Liver (tissue), 9 donors: Measurements from ENCODE around the gene SPATA31E1. TPM values are rescaled to one million over a fixed set of nuclear protein-coding genes. Genes with fewer than 3 reads are reported as not detected.

Source experiments
- DNase-seq: peaks from one replicate; pipeline ENCODE4 v3.0.0-alpha.2; 2017; ENCODE audit warnings: low spot score
- H3K27ac ChIP-seq, 2 donors: one replicate each; pipeline ENCODE4 v1.7.0; 2013; ENCODE audit warnings: inconsistent platforms in 2 of 2, low read length in 2 of 2, control low read depth in 1 of 2, low read depth in 1 of 2, mild to moderate bottlenecking in 1 of 2
- H3K27me3 ChIP-seq, 4 donors: one replicate each; pipeline versions ENCODE4 v1.6.1 to v1.7.0; 2013; ENCODE audit warnings: low read length in 3 of 4, inconsistent platforms in 1 of 4, mild to moderate bottlenecking in 1 of 4, moderate library complexity in 1 of 4; ENCODE audit not compliant: control insufficient read depth in 4 of 4, insufficient read depth in 4 of 4
- H3K36me3 ChIP-seq, 4 donors: one replicate each; pipeline versions ENCODE4 v1.6.1 to v1.7.0; 2013; ENCODE audit warnings: low read length in 3 of 4, mild to moderate bottlenecking in 3 of 4, low read depth in 1 of 4, moderate library complexity in 1 of 4; ENCODE audit not compliant: control insufficient read depth in 4 of 4, insufficient read depth in 3 of 4
- H3K4me1 ChIP-seq, 4 donors: one replicate each; pipeline versions ENCODE4 v1.6.1 to v1.7.0; 2013; ENCODE audit warnings: low read length in 3 of 4, mild to moderate bottlenecking in 3 of 4, moderate library complexity in 1 of 4; ENCODE audit not compliant: control insufficient read depth in 4 of 4, insufficient read depth in 4 of 4
- H3K4me3 ChIP-seq, 3 donors: one replicate each; pipeline versions ENCODE4 v1.6.1 to v1.7.0; 2013; ENCODE audit warnings: low read length in 3 of 3, control low read depth in 1 of 3, low read depth in 1 of 3, mild to moderate bottlenecking in 1 of 3
- H3K9ac ChIP-seq, 2 donors: one replicate each; pipeline ENCODE4 v1.7.0; 2013; ENCODE audit warnings: low read length in 2 of 2, mild to moderate bottlenecking in 2 of 2, moderate library complexity in 2 of 2, control low read depth in 1 of 2, low read depth in 1 of 2
- H3K9me3 ChIP-seq, 4 donors: one replicate each; pipeline versions ENCODE4 v1.6.1 to v1.7.0; 2013; ENCODE audit warnings: low read length in 3 of 4; ENCODE audit not compliant: control insufficient read depth in 4 of 4
- EGR1 ChIP-seq, 2 donors: IDR thresholded peaks; 2 replicates each; pipeline ENCODE4 v1.6.1; 2016 to 2018; ENCODE audit warnings: antibody characterized with exemption in 2 of 2, low read depth in 2 of 2
- FOXA1 ChIP-seq: IDR thresholded peaks from 2 replicates; pipeline ENCODE4 v1.6.1; 2016; ENCODE audit warnings: antibody characterized with exemption
- FOXA2 ChIP-seq: IDR thresholded peaks from 2 replicates; pipeline ENCODE4 v1.6.1; 2016; ENCODE audit warnings: antibody characterized with exemption
- GABPA ChIP-seq, 2 donors: IDR thresholded peaks in 1 of 2; conservative IDR thresholded peaks in 1 of 2; 2 replicates each; pipeline ENCODE4 v1.6.1; 2016; ENCODE audit warnings: antibody characterized with exemption in 2 of 2, mild to moderate bottlenecking in 1 of 2, moderate library complexity in 1 of 2
- HNF4A ChIP-seq, 2 donors: conservative IDR thresholded peaks; 2 replicates each; pipeline ENCODE4 v1.6.1; 2016; ENCODE audit warnings: antibody characterized with exemption in 2 of 2, mild to moderate bottlenecking in 2 of 2
- HNF4G ChIP-seq: IDR thresholded peaks from 2 replicates; pipeline ENCODE4 v1.6.1; 2016; ENCODE audit warnings: antibody characterized with exemption
- JUND ChIP-seq, 2 donors: IDR thresholded peaks; 2 replicates each; pipeline ENCODE4 v1.6.1; 2016; ENCODE audit warnings: antibody characterized with exemption in 2 of 2
- NR2F2 ChIP-seq: IDR thresholded peaks from 2 replicates; pipeline ENCODE4 v1.6.1; 2016; ENCODE audit warnings: antibody characterized with exemption
- RAD21 ChIP-seq, 2 donors: IDR thresholded peaks; 2 replicates each; pipeline ENCODE4 v1.6.1; 2016; ENCODE audit warnings: antibody characterized with exemption in 2 of 2, mild to moderate bottlenecking in 2 of 2
- RXRA ChIP-seq, 2 donors: IDR thresholded peaks; 2 replicates each; pipeline ENCODE4 v1.6.1; 2017 to 2018; ENCODE audit warnings: antibody characterized with exemption in 2 of 2, mild to moderate bottlenecking in 1 of 2
- SP1 ChIP-seq: IDR thresholded peaks from 2 replicates; pipeline ENCODE4 v1.6.1; 2018; ENCODE audit warnings: antibody characterized with exemption, mild to moderate bottlenecking
- TAF1 ChIP-seq: conservative IDR thresholded peaks from 2 replicates; pipeline ENCODE4 v1.6.1; 2016; ENCODE audit warnings: antibody characterized with exemption, mild to moderate bottlenecking
- YY1 ChIP-seq: IDR thresholded peaks from 2 replicates; pipeline ENCODE4 v1.6.1; 2016; ENCODE audit warnings: antibody characterized with exemption, mild to moderate bottlenecking
- WGBS: extraction: QIAGEN DNeasy Blood & Tissue Kit; methylation state at CpG from one replicate; pipeline ENCODE4 v1.1.7; 2013; 5-methylcytosine and 5-hydroxymethylcytosine counted together
- polyA plus RNA-seq, 2 donors: library from polyadenylated mRNA; stranded (reverse) in 1 of 2; unstranded in 1 of 2; fragments of 200-250 nt in 1 of 2; fragments of >200 nt in 1 of 2; fragmentation: Nextera tagmentation in 1 of 2; extraction: Ambion mirVana in 1 of 2; gene quantifications; one replicate each; pipeline versions ENCODE4 v1.2.1 to v1.2.3, GENCODE V29; 2013 to 2015
- total RNA-seq, 2 donors: library from RNA; depleted of rRNA; stranded (reverse); fragments of >200 nt; gene quantifications; one replicate each; pipeline ENCODE4 v1.2.3, GENCODE V29; 2014
- TF ChIP-seq, protein P1 (sequence below): IDR thresholded peaks from 2 replicates; pipeline ENCODE4 v1.6.1; 2016; ENCODE audit warnings: antibody characterized with exemption
- TF ChIP-seq, protein P2 (sequence below): IDR thresholded peaks from 2 replicates; pipeline ENCODE4 v1.6.1; 2016; ENCODE audit warnings: antibody characterized with exemption
- TF ChIP-seq, protein P3 (sequence below): IDR thresholded peaks from 2 replicates; pipeline ENCODE4 v1.6.1; 2016; ENCODE audit warnings: antibody characterized with exemption
- TF ChIP-seq, protein P4 (sequence below): fragments of 150-350 bp; IDR thresholded peaks from 2 replicates; pipeline ENCODE4 v1.5.1; 2017; ENCODE audit warnings: improper control_type of control experiment, low read depth, low read length; ENCODE audit not compliant: missing input control
- TF ChIP-seq, protein P5 (sequence below): IDR thresholded peaks from 2 replicates; pipeline ENCODE4 v1.6.1; 2016; ENCODE audit warnings: antibody characterized with exemption, mild to moderate bottlenecking
- donor health status: healthy.
- donor health status: healthy.
- donor health status: healthy.
- donor health status: healthy.
- donor health status: healthy.

The SPATA31E1 gene
- total and polyA plus RNA-seq, 4 donors = not detected

DNA sequence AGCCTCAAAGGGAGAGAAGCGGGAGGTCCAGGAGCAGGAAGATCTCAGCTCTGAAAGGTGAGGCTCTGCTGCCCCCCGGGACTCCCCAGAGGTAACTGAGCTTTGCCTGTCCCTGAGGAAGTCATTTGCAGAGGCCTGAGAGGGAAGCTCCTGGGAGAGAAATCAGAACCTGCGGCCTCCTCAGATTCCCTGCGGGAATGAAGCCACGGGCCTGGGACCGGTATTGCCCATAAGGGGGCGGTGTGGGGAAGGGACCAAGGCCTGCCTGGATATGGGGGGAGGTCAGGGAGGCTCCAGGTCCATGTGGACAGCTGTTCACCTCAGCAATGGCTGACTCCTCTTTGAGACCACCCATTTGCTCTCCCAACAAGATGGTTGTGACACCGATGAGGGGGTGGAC, 1.3 kb downstream of the SPATA31E1 start:
- H3K4me3 ChIP-seq = no peak overlapping the region
- H3K36me3 ChIP-seq = no peaks in the 10 kb centered on the region
- 82% methylated on average over 8 of the region's 8 CpGs for WGBS
- H3K9me3 ChIP-seq = no peaks in the 10 kb centered on the region
- H3K9ac ChIP-seq = no peak overlapping the region
- H3K4me1 ChIP-seq = no peaks in the 10 kb centered on the region
- TF ChIP-seq RAD21 (IDR thresholded peaks at IDR 0.05) (no peak), FOXA1 (no peak), NR2F2 (no peak), HNF4G (no peak), FOXA2 (no peak), JUND (IDR thresholded peaks at IDR 0.05) (no peak), TAF1 (no peak), GABPA (IDR thresholded peaks at IDR 0.05 in 1 of 2, conservative IDR thresholded peaks at IDR 0.05 in 1 of 2) (no peak), EGR1 (IDR thresholded peaks at IDR 0.05; ENCODE audit: low read depth in 2 of 2) (no peak)
- TF ChIP-seq, protein P1, sequence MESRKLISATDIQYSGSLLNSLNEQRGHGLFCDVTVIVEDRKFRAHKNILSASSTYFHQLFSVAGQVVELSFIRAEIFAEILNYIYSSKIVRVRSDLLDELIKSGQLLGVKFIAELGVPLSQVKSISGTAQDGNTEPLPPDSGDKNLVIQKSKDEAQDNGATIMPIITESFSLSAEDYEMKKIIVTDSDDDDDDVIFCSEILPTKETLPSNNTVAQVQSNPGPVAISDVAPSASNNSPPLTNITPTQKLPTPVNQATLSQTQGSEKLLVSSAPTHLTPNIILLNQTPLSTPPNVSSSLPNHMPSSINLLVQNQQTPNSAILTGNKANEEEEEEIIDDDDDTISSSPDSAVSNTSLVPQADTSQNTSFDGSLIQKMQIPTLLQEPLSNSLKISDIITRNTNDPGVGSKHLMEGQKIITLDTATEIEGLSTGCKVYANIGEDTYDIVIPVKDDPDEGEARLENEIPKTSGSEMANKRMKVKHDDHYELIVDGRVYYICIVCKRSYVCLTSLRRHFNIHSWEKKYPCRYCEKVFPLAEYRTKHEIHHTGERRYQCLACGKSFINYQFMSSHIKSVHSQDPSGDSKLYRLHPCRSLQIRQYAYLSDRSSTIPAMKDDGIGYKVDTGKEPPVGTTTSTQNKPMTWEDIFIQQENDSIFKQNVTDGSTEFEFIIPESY = no peak
- TF ChIP-seq, protein P2, sequence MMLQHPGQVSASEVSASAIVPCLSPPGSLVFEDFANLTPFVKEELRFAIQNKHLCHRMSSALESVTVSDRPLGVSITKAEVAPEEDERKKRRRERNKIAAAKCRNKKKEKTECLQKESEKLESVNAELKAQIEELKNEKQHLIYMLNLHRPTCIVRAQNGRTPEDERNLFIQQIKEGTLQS = no peak
- TF ChIP-seq, protein P3, sequence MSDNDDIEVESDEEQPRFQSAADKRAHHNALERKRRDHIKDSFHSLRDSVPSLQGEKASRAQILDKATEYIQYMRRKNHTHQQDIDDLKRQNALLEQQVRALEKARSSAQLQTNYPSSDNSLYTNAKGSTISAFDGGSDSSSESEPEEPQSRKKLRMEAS = no peak
- peak; percentile 32 for DNase-seq
- H3K27me3 ChIP-seq = no peaks in the 10 kb centered on the region
- H3K27ac ChIP-seq = no peak overlapping the region

DNA sequence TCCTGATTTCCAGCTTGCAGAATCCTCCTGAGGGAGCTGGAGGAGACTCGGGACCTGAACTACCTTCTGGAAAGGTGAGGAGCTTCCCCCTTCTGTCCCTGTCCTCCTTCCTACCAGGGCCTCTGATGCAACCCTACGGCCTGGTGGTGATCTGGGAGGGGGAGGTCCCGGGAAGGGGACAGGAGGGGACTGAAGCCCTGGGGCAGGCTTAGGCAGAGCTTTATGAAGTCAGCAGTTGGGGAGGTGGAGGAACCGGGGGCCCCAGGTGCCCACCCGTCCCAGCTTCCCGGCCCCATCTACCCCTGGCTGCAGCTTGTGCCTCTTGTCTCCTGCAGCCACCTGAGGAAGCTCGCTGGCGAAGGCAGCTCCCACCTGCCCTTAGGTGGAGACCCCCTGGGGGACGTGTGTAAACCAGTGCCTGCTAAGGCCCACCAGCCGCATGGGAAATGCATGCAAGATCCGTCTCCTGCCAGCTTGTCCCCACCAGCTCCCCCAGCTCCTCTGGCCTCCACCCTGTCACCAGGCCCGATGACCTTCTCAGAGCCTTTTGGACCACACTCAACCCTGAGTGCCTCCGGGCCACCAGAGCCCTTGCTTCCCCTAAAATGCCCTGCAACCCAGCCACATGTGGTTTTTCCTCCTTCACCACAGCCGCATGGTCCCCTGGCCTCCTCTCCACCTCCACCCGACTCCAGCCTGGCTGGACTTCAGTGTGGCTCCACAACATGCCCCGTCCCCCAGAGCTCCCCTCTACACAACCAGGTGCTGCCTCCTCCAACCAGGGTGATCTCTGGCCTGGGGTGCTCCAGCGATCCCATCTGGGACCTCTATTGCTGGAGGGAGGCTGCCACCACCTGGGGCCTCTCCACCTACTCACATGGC, 2.1 kb downstream of the SPATA31E1 start:
- no peaks in the 10 kb centered on the region for H3K9me3 ChIP-seq

More for the DNA sequence above, 2.1 kb downstream of the SPATA31E1 start:
- Histone ChIP-seq H3K4me3 (no peak overlapping the region), H3K9ac (no peak overlapping the region), H3K27me3 (no peaks in the 10 kb centered on the region), H3K27ac (no peak overlapping the region), H3K36me3 (no peaks in the 10 kb centered on the region), H3K4me1 (no peaks in the 10 kb centered on the region)
- TF ChIP-seq, protein P1 = no peak
- TF ChIP-seq NR2F2 (no peak), EGR1 (IDR thresholded peaks at IDR 0.05; ENCODE audit: low read depth in 2 of 2) (no peak), GABPA (IDR thresholded peaks at IDR 0.05 in 1 of 2, conservative IDR thresholded peaks at IDR 0.05 in 1 of 2) (no peak), RAD21 (IDR thresholded peaks at IDR 0.05) (no peak), RXRA (IDR thresholded peaks at IDR 0.05) (no peak), JUND (IDR thresholded peaks at IDR 0.05) (no peak), HNF4G (no peak), FOXA2 (no peak), YY1 (no peak), FOXA1 (no peak), HNF4A (conservative IDR thresholded peaks at IDR 0.05) (no peak), SP1 (no peak), TAF1 (no peak)
- TF ChIP-seq, protein P4, sequence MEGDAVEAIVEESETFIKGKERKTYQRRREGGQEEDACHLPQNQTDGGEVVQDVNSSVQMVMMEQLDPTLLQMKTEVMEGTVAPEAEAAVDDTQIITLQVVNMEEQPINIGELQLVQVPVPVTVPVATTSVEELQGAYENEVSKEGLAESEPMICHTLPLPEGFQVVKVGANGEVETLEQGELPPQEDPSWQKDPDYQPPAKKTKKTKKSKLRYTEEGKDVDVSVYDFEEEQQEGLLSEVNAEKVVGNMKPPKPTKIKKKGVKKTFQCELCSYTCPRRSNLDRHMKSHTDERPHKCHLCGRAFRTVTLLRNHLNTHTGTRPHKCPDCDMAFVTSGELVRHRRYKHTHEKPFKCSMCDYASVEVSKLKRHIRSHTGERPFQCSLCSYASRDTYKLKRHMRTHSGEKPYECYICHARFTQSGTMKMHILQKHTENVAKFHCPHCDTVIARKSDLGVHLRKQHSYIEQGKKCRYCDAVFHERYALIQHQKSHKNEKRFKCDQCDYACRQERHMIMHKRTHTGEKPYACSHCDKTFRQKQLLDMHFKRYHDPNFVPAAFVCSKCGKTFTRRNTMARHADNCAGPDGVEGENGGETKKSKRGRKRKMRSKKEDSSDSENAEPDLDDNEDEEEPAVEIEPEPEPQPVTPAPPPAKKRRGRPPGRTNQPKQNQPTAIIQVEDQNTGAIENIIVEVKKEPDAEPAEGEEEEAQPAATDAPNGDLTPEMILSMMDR = no peak
- TF ChIP-seq, protein P2 = no peak
- TF ChIP-seq, protein P5, sequence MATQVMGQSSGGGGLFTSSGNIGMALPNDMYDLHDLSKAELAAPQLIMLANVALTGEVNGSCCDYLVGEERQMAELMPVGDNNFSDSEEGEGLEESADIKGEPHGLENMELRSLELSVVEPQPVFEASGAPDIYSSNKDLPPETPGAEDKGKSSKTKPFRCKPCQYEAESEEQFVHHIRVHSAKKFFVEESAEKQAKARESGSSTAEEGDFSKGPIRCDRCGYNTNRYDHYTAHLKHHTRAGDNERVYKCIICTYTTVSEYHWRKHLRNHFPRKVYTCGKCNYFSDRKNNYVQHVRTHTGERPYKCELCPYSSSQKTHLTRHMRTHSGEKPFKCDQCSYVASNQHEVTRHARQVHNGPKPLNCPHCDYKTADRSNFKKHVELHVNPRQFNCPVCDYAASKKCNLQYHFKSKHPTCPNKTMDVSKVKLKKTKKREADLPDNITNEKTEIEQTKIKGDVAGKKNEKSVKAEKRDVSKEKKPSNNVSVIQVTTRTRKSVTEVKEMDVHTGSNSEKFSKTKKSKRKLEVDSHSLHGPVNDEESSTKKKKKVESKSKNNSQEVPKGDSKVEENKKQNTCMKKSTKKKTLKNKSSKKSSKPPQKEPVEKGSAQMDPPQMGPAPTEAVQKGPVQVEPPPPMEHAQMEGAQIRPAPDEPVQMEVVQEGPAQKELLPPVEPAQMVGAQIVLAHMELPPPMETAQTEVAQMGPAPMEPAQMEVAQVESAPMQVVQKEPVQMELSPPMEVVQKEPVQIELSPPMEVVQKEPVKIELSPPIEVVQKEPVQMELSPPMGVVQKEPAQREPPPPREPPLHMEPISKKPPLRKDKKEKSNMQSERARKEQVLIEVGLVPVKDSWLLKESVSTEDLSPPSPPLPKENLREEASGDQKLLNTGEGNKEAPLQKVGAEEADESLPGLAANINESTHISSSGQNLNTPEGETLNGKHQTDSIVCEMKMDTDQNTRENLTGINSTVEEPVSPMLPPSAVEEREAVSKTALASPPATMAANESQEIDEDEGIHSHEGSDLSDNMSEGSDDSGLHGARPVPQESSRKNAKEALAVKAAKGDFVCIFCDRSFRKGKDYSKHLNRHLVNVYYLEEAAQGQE = no peak
- TF ChIP-seq, protein P3 = no peak
- WGBS = 93% methylated on average over 17 of the region's 17 CpGs
- peak; percentile 23 for DNase-seq
